PFSK-1 (cell line): ENCODE data around the gene BSDC1.

Experiments used
- FOXP2 ChIP-seq: optimal IDR thresholded peaks from 2 replicates; pipeline ENCODE3; 2011; ENCODE audit warnings: borderline replicate concordance, control low read depth, inconsistent platforms; ENCODE audit not compliant: insufficient read depth; ENCODE audit errors: extremely low read length, extremely low read depth
- POLR2AphosphoS5 ChIP-seq: IDR thresholded peaks from 2 replicates; pipeline ENCODE4 v1.6.1; 2012; ENCODE audit warnings: low read depth, mild to moderate bottlenecking, control low read depth, low read length, moderate library complexity
- SIN3A ChIP-seq: IDR thresholded peaks from 2 replicates; pipeline ENCODE4 v1.6.1; 2012; ENCODE audit warnings: mild to moderate bottlenecking, low read length, moderate library complexity, borderline replicate concordance; ENCODE audit not compliant: insufficient read depth
- TAF1 ChIP-seq: IDR thresholded peaks from 2 replicates; pipeline ENCODE4 v1.6.1; 2012; ENCODE audit warnings: low read length, control low read depth, borderline replicate concordance; ENCODE audit not compliant: insufficient read depth
- TF ChIP-seq, protein P1 (sequence below), 2 experiments: IDR thresholded peaks; 2 replicates each; pipeline versions ENCODE4 v1.6.1 to v1.8.0; 2011 to 2012; ENCODE audit warnings: low read depth in 2 of 2, low read length in 2 of 2, control low read depth in 1 of 2, inconsistent platforms in 1 of 2, mild to moderate bottlenecking in 1 of 2, moderate library complexity in 1 of 2; ENCODE audit not compliant: insufficient read depth in 1 of 2

BSDC1 gene

DNA sequence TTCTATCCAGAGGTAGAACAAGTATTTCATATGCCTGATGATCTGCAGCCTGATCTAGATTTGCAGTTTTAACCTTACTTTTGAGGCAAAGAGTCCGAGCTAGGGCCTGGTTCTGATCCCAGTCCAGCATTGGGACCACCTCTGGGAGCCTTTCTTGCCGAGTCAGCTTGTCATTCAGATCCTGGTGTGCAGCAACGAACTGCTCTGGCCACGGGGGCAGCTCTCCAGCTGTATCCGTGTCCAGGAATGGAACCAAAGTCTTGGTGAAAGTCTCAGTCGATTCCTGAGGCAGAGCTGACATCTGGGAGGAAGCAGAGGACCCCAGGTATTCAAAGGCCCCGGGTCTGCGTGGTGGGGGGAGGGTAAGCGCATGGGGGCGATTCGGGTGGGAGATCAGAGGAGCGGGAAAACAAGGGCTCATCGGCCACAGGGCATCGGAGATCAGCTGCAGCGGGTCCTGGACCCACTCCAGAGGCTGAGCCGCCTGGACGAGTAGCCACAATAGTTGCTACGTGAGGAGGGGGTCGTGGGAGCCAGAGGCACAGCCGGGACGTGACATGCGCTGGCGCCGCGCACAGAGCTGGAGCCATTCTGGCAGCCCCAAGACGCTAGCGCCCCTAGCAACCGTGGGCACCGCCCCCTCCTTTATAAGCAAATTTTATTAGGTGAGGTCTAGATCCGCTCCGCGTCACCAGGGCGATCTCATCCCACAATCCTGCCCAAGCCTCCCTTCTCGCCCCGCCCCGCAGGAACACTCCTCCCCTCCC lies 32.4 kb upstream of the BSDC1 start:
- TF ChIP-seq POLR2AphosphoS5: no peak
- TF ChIP-seq, protein P1, sequence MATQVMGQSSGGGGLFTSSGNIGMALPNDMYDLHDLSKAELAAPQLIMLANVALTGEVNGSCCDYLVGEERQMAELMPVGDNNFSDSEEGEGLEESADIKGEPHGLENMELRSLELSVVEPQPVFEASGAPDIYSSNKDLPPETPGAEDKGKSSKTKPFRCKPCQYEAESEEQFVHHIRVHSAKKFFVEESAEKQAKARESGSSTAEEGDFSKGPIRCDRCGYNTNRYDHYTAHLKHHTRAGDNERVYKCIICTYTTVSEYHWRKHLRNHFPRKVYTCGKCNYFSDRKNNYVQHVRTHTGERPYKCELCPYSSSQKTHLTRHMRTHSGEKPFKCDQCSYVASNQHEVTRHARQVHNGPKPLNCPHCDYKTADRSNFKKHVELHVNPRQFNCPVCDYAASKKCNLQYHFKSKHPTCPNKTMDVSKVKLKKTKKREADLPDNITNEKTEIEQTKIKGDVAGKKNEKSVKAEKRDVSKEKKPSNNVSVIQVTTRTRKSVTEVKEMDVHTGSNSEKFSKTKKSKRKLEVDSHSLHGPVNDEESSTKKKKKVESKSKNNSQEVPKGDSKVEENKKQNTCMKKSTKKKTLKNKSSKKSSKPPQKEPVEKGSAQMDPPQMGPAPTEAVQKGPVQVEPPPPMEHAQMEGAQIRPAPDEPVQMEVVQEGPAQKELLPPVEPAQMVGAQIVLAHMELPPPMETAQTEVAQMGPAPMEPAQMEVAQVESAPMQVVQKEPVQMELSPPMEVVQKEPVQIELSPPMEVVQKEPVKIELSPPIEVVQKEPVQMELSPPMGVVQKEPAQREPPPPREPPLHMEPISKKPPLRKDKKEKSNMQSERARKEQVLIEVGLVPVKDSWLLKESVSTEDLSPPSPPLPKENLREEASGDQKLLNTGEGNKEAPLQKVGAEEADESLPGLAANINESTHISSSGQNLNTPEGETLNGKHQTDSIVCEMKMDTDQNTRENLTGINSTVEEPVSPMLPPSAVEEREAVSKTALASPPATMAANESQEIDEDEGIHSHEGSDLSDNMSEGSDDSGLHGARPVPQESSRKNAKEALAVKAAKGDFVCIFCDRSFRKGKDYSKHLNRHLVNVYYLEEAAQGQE (IDR thresholded peaks at IDR 0.05; ENCODE audit: insufficient read depth in 1 of 2, low read depth in 2 of 2, low read length in 2 of 2): no peak
- TF ChIP-seq TAF1: no peak
- no peak for TF ChIP-seq SIN3A

DNA sequence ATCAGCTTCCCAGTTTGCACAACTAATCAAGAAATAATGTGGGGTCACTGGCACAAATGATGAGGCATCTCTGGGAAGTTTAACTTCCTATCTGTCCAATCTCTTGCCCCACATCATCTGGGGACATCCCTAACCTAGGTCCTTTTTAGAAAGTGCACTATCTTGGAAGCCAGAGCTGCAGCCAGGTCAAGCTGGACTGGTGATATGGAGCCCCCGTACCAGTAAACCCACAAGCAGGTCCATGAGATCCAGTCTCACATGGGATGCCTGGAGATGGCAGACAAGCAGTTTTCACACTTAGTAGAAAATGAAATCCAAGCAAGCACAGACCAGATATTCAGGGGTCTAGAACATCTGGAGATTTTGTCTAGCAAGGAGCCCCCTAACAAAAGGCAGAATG lies 27.5 kb upstream of the BSDC1 start:
- no peak for TF ChIP-seq TAF1
- TF ChIP-seq, protein P1 (IDR thresholded peaks at IDR 0.05; ENCODE audit: insufficient read depth in 1 of 2, low read depth in 2 of 2, low read length in 2 of 2): no peak
- no peak for TF ChIP-seq SIN3A
- no peak for TF ChIP-seq POLR2AphosphoS5

DNA sequence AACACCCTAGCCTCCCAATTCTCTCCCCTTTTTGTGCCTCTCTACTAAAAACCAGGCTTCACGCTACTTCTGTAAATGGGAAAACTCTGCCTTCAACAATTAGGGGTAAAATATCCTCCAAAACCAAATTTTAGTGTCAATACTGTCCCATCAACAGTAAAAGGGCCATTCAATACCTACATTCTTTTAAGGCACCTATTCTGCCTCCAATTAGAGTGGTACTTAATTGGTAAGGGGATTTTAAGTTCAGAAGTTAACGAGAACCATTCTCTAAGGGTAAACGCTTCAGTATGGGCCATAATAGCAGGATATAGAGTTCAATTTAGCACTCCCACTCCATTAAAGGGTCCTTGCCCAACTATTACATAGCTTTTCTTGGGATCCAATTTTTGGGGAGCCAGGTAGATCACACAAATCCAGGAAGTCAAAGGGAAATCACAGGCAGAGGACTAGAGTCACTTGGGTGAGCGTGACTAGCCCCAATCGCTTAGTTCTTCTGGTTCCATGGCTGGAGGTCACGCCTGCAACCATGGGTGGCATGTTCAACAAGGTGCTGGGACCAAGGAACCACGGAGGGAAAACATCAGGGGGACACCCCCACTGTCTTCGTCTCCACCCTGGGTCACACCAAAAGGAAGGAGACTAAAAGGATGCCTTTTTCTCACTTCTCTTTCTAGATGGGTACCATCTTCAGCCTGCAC lies 20.1 kb upstream of the BSDC1 start:
- TF ChIP-seq, protein P1 (IDR thresholded peaks at IDR 0.05; ENCODE audit: insufficient read depth in 1 of 2, low read depth in 2 of 2, low read length in 2 of 2): no peak
- TF ChIP-seq SIN3A (no peak), FOXP2 (no peak), TAF1 (no peak)

DNA sequence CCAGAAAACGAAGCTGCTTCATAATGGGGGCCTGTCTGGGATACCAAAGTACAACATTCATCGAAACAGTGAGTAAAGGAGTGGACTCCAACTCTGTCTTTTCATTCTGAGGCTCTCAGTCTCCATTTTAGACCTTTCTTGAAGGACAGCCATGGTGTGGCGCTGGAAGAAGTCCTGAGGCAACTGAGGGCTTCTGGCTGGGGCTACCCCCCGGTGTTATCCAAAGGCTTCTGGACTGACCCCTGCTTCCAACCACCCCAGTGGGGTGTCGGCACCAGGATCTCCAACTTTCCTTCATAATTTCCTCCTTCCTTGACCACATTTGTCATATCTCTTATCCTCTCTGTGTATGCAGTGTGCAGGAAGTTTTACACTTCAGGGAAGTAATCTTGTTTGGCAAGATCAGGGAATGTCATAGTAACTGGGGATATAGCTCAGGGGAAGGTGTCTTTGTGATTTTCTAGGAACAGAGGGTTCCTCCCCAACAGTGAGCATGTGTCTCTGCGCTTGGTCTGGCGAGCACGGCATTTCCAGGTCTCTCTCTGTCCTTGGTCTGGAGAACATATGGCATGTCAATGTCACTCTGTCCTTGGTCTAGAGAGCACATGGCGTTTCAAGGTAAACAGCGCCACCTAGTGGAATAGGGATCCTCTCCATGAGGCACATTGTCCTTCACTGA lies 19.4 kb upstream of the BSDC1 start:
- TF ChIP-seq FOXP2: no peak
- TF ChIP-seq, protein P1 (IDR thresholded peaks at IDR 0.05; ENCODE audit: insufficient read depth in 1 of 2, low read depth in 2 of 2, low read length in 2 of 2): 0 out of 4 replicates have a peak, but pooled peaks of 1 of the 2 experiments have one; percentile 32
